Upper lobe of left lung (tissue), 4 donors: ENCODE data around the gene PLCE1.

Experiments used
- EP300 ChIP-seq, 4 donors: sonication (generic); formaldehyde crosslinking; IDR thresholded peaks; one replicate each; pipeline ENCODE4 v1.5.1; 2017; ENCODE audit warnings: antibody characterized with exemption in 4 of 4, control low read depth in 2 of 4
- POLR2A ChIP-seq, 4 donors: fragments of 450-650 bp; IDR thresholded peaks; one replicate each; pipeline ENCODE4 v1.5.1; 2016 to 2017; ENCODE audit warnings: antibody characterized with exemption in 4 of 4, mild to moderate bottlenecking in 2 of 4
- TF ChIP-seq, protein P1 (sequence below), 6 experiments: fragments of 450-650 bp in 4 of 6; fragments of 200-600 bp in 2 of 6; sonication (generic) in 2 of 6; IDR thresholded peaks; one replicate each; pipeline ENCODE4 v1.5.1; 2016 to 2019; ENCODE audit warnings: antibody characterized with exemption in 6 of 6

DNA sequence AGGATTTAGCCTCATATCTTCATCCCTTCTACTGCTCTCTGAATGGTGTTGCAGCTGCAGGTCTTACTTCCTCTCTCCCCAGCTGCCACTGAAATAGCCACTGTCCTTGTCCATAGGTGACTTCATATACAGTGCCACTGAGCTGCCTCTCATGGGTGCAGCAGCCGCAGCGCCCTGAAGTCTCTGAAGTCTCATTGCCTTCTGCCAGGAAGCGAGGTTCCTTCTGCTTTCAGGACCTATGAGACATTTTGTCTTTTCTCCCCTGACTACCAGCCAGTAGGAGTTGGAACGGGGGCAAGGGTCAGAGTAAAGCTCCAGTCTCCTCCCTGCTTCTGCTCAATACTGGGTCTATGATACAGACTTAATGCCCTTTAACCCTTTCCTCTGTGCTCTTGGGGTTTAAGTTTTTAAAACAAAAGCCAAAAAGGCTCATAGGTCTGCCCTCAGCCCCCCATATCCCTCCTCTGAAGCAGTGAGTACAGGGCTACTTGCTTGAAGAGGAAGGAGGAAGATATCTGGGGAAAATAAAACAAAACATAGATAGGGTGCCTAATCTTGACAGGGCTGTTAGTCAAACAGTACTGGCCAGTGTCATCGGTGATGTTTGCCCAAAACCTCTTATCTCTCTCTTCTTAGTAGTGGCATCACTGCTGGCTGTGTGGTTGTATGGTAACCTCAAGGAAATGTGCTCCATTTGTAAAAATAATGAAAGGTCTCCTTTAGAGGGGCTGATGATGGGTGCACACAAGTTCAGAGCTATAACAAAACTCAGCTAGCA is 7.1 kb downstream of the PLCE1 start:
- TF ChIP-seq, protein P1, sequence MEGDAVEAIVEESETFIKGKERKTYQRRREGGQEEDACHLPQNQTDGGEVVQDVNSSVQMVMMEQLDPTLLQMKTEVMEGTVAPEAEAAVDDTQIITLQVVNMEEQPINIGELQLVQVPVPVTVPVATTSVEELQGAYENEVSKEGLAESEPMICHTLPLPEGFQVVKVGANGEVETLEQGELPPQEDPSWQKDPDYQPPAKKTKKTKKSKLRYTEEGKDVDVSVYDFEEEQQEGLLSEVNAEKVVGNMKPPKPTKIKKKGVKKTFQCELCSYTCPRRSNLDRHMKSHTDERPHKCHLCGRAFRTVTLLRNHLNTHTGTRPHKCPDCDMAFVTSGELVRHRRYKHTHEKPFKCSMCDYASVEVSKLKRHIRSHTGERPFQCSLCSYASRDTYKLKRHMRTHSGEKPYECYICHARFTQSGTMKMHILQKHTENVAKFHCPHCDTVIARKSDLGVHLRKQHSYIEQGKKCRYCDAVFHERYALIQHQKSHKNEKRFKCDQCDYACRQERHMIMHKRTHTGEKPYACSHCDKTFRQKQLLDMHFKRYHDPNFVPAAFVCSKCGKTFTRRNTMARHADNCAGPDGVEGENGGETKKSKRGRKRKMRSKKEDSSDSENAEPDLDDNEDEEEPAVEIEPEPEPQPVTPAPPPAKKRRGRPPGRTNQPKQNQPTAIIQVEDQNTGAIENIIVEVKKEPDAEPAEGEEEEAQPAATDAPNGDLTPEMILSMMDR (IDR thresholded peaks at IDR 0.05): no peak
- TF ChIP-seq POLR2A (IDR thresholded peaks at IDR 0.05) (no peak), EP300 (IDR thresholded peaks at IDR 0.05) (no peak)
